Measurements from ENCODE around the gene GARIN5B.

The GARIN5B gene

DNA sequence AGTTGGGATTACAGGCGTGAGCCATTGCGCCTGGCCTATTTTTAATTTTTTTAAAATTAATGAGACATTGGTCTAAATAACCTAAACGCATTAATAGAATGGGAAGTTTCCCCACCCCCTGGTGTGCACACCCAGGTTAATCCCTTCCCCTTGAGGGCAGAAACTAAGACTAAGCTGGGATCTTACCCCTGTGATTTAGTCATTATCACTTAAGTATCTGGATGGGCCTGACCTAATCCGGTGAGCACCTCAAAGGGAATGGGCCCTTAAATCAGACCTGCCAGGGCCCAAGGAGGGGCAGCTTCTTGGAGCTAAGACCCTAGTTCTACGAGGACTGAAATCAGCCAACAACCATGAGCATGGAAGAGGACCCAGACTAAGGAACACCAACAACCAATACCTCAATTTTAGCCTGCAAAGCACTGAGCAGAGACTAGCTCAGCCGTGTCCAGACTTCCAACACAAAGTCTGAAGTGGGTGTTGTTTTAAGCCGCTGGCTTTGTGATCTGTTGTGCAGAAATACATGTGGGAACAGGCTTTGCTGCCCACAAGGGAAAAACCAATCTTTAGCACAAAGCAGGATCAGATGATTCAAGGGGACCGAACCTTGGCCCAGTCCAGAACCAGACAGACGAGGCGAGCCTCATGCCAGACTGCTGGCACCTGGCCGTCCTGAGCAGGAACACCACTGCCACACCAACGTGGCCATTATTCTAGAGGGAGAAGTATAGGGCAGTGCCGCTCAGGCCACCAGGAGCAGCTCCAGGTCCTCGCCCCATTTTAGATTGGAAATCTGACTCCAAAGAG, 37.4 kb upstream of the GARIN5B start:
- intact Hi-C loops (cut with DNase I; ENCODE audit: low total_unique reads) = loop anchor here (10.0 kb wide), 1 partner anchor 234 kb away; no protein-coding TSS in a partner anchor
- Histone ChIP-seq H3K27ac (no peak overlapping the region), H3K36me3 (peaks cover 16 to 53% (median 44%) of the 10 kb centered on the region in 3 donors), H3K4me1 (peaks cover 0 to 4% (median under 1%) of the 10 kb centered on the region in 4 donors), H3K4me3 (no peak overlapping the region), H3K9me3 (no peaks in the 10 kb centered on the region), H3K27me3 (no peaks in the 10 kb centered on the region)
- TF ChIP-seq, protein P1, sequence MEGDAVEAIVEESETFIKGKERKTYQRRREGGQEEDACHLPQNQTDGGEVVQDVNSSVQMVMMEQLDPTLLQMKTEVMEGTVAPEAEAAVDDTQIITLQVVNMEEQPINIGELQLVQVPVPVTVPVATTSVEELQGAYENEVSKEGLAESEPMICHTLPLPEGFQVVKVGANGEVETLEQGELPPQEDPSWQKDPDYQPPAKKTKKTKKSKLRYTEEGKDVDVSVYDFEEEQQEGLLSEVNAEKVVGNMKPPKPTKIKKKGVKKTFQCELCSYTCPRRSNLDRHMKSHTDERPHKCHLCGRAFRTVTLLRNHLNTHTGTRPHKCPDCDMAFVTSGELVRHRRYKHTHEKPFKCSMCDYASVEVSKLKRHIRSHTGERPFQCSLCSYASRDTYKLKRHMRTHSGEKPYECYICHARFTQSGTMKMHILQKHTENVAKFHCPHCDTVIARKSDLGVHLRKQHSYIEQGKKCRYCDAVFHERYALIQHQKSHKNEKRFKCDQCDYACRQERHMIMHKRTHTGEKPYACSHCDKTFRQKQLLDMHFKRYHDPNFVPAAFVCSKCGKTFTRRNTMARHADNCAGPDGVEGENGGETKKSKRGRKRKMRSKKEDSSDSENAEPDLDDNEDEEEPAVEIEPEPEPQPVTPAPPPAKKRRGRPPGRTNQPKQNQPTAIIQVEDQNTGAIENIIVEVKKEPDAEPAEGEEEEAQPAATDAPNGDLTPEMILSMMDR (IDR thresholded peaks at IDR 0.05) = no peak
- no peak for DNase-seq

DNA sequence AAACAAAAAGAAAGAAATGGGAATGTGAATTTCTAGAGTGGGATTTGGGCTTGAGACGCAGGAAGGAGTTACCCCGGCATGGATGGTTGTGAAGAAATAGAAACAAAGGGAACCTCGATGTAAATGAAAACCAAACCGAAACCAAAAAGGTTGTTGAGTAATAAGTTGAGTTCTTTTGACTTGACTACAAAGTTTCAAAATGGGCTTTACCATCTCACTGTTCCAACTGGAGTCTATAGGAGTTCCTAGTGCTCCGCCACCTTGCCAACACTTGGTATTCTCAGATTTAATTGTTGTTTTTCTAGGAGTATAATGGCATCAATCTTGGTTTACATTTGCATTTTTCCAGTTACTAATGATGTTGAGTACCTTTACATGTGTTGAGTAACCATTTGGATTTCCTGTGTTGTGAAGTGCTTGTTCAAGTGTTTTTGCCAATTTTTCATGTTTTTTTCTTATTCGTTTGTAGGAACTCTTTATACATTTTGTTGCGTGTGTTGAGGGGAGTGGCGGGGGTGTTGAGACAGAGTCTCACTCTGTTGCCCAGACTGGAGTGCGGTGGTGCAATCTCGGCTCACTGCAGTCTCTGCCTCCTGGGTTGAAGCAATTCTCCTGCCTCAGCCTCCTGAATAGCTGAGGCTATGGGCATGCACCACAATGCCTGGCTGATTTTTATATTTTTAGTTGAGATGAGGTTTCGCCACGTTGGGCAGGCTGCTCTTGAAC, 35.3 kb upstream of the GARIN5B start:
- intact Hi-C loops (cut with DNase I; ENCODE audit: low total_unique reads) = no loop called here
- H3K9me3 ChIP-seq = no peaks in the 10 kb centered on the region
- H3K36me3 ChIP-seq = peaks cover 8 to 32% (median 29%) of the 10 kb centered on the region in 3 donors
- DNase-seq = no peak
- H3K27me3 ChIP-seq = no peaks in the 10 kb centered on the region
- no peak overlapping the region for H3K4me3 ChIP-seq
- H3K27ac ChIP-seq = no peak overlapping the region
- TF ChIP-seq, protein P1 (IDR thresholded peaks at IDR 0.05) = no peak
- H3K4me1 ChIP-seq = peaks cover 0 to 3% (median 0%) of the 10 kb centered on the region in 4 donors

DNA sequence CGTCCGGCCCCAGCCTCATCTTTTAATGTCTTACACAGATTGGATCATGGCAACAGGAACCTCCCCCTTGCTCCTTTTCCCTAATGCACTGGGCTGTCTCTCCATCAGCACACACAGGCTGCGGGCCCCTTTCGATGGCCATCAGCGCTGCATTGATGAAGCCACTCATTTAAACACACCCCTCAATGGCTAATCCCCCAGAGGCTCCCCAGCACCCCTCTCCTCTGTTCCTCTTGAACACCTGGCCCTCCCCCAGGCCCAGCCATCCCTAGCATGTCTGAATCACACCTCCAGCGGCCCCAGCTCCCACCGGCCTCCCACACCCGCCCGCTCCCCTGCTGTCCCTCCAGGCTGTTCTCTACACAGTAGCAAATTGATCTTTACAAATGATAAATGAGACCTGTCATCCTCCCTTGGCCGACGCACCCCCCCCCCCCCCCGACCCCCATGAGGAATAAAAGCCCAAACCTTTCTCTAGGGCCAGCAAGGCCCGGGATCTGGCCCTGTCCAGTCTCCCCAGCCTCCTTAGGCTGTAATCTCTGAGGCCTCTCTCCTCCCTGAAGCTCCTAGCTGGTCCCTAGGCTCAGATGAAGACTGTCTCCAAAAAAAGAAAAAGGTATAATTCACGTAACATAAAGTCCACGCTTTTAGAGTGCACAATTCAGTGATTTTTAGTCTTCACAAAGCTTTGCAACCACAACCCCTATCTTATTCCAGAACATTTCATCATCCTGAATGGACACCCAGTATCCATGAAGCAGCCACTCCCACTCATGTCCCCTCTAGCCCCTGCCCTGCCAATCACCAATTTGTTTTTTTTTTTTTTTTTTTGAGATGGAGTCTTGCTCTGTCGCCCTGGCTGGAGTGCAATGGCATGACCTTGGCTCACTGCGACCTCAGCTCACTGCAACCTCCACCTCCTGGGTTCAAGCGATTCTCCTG, 30.0 kb upstream of the GARIN5B start:
- Histone ChIP-seq H3K9me3 (no peaks in the 10 kb centered on the region), H3K36me3 (peaks cover 4 to 49% (median 26%) of the 10 kb centered on the region in 3 donors), H3K27me3 (no peaks in the 10 kb centered on the region), H3K27ac (no peak overlapping the region), H3K4me1 (peaks cover 0 to 24% (median 13%) of the 10 kb centered on the region in 4 donors), H3K4me3 (no peak overlapping the region)
- no peak for DNase-seq
- TF ChIP-seq, protein P1 (IDR thresholded peaks at IDR 0.05) = no peak
- intact Hi-C loops (cut with DNase I; ENCODE audit: low total_unique reads) = no loop called here

DNA sequence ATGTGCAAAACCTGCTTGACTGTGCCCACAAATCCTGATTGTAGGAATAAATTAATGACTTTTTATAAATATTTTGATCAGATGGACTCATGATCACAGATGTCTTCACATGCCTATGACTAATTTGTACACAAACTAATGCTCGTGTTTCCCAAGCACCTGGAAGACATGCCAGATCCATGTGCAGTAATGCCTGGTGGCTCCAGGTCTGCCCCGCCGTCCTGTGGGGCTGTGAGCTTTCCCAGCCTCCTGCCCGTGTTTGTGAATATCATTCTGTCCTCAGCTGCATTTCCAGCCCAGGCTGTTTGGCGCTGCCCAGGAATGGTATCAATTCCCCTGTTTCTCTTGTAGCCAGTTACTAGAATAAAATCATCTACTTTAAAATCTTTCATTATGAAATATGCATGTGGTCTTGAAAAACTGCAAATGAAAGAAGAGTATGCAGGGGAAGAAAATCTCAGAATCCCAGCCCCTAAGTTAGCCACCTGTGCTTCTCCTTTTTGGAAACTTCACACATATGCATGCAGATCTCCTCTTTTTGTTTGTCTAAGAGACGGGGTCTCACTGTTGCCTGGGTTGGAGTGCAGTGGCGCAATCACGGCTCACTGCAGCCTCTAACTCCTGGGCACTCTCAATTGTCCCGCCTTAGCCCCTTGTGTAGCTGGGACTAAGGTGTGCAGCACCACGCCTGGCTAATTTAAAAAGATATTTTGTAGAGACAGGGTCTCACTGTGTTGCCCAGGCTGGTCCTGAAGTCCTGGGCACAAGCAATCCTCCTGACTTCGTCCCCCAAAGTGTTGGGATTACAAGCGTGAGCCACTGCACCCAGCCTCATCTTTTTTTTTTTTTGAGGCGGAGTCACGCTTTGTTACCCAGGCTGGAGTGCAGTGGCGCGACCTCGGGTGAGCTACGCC, 28.9 kb upstream of the GARIN5B start:
- Histone ChIP-seq H3K4me3 (no peak overlapping the region), H3K9me3 (no peaks in the 10 kb centered on the region), H3K4me1 (peaks cover 0 to 35% (median 24%) of the 10 kb centered on the region in 4 donors), H3K27ac (no peak overlapping the region), H3K36me3 (peaks cover 4 to 60% (median 37%) of the 10 kb centered on the region in 3 donors), H3K27me3 (no peaks in the 10 kb centered on the region)
- DNase-seq = no peak
- intact Hi-C loops (cut with DNase I; ENCODE audit: low total_unique reads) = no loop called here
- TF ChIP-seq, protein P1 (IDR thresholded peaks at IDR 0.05) = no peak
